Measurements from ENCODE around the gene POU6F1. TPM values are rescaled to one million over a fixed set of nuclear protein-coding genes. Genes with fewer than 3 reads are reported as not detected.
"Not testable (repeated sequence)": the region's sequence is repeated elsewhere in the genome, so short reads cannot be mapped to it uniquely, and the experiment has no call there.

The POU6F1 gene
- total RNA-seq, 3 donors from 2014 or later (not counting 1 experiment from before 2014, with no cell fraction given): 5.7 to 6.6 (median 6.0) TPM

DNA sequence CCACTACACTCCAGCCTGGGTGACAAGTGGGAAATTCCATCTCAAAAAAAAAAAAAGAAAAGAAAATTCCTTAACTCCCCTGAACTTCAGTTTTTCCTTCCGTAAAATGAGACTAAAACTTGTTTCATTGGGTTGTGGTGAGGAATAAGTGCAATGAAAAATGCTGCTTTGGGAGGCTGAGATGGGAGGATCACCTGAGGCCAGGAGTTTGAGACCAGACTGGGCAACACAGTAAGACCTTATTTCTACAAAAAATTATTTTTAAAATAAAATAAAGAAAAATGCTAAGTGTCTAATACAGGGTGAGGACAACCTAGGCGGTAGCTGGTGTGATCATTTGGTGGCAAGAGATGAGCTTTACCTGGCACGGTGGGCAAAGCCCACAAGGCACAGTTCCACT lies 45.5 kb upstream of the POU6F1 start:
- H3K27me3 ChIP-seq (ENCODE audit: control insufficient read depth, insufficient read depth, low read length): no peaks in the 10 kb centered on the region
- Mint-ChIP-seq H3K27me3 (ENCODE audit: low read depth in 2 of 2) (no peaks in the 10 kb centered on the region), H3K36me3 (no peaks in the 10 kb centered on the region), H3K4me3 (no peak overlapping the region), H3K9me3 (peaks cover 0 to 3% of the 10 kb centered on the region in 2 donors), H3K4me1 (peaks cover 19 to 30% of the 10 kb centered on the region in 2 donors), H3K27ac (no peak overlapping the region)
- H3K9me3 ChIP-seq (ENCODE audit: control insufficient read depth, insufficient read depth, low read length): no peaks in the 10 kb centered on the region
- TF ChIP-seq, protein P1, sequence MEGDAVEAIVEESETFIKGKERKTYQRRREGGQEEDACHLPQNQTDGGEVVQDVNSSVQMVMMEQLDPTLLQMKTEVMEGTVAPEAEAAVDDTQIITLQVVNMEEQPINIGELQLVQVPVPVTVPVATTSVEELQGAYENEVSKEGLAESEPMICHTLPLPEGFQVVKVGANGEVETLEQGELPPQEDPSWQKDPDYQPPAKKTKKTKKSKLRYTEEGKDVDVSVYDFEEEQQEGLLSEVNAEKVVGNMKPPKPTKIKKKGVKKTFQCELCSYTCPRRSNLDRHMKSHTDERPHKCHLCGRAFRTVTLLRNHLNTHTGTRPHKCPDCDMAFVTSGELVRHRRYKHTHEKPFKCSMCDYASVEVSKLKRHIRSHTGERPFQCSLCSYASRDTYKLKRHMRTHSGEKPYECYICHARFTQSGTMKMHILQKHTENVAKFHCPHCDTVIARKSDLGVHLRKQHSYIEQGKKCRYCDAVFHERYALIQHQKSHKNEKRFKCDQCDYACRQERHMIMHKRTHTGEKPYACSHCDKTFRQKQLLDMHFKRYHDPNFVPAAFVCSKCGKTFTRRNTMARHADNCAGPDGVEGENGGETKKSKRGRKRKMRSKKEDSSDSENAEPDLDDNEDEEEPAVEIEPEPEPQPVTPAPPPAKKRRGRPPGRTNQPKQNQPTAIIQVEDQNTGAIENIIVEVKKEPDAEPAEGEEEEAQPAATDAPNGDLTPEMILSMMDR (IDR thresholded peaks at IDR 0.05): no peak
- H3K36me3 ChIP-seq (ENCODE audit: control insufficient read depth, insufficient read depth, low read length): no peaks in the 10 kb centered on the region
- ATAC-seq: no peak
- WGBS (ENCODE audit: insufficient coverage): 89% methylated on average over 3 of the region's 3 CpGs
- H3K4me1 ChIP-seq (ENCODE audit: control insufficient read depth, insufficient read depth, low read length): peaks cover 12% of the 10 kb centered on the region
- H3K27ac ChIP-seq (ENCODE audit: low read length): no peak overlapping the region
- no peak for DNase-seq
- intact Hi-C loops (cut with micrococcal nuclease): no loop called here
- no peak overlapping the region for H3K4me3 ChIP-seq (ENCODE audit: low read length)

DNA sequence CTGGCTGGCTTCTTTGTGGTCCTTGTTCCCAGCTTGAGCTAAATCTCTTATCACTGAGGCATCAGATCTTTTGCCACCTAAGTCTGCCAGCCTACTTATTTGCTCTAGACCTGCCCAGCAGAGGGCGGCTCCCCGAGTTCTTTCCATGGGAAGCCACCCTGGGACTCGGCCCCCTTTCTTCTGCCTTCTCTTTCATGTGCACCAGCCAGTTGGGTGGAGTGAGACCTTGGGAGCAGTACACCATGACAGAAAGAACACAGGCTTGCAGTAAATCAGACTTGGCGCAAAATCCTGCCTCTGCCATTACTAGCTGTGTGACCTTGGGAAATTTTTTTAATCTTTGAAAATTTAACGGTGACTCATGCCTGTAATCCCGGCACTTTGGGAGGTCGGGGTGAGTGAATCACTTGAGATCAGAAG lies 44.9 kb upstream of the POU6F1 start:
- Mint-ChIP-seq H3K4me1 (peaks cover 14 to 27% of the 10 kb centered on the region in 2 donors), H3K9me3 (peaks cover 0 to 3% of the 10 kb centered on the region in 2 donors), H3K27ac (no peak overlapping the region), H3K4me3 (no peak overlapping the region), H3K27me3 (ENCODE audit: low read depth in 2 of 2) (no peaks in the 10 kb centered on the region), H3K36me3 (no peaks in the 10 kb centered on the region)
- Histone ChIP-seq H3K9me3 (ENCODE audit: control insufficient read depth, insufficient read depth, low read length) (no peaks in the 10 kb centered on the region), H3K4me3 (ENCODE audit: low read length) (no peak overlapping the region), H3K27me3 (ENCODE audit: control insufficient read depth, insufficient read depth, low read length) (no peaks in the 10 kb centered on the region), H3K27ac (ENCODE audit: low read length) (no peak overlapping the region), H3K4me1 (ENCODE audit: control insufficient read depth, insufficient read depth, low read length) (peaks cover 12% of the 10 kb centered on the region), H3K36me3 (ENCODE audit: control insufficient read depth, insufficient read depth, low read length) (no peaks in the 10 kb centered on the region)
- whole genome bisulfite sequencing (ENCODE audit: insufficient coverage): 69% methylated on average over 7 of the region's 7 CpGs
- TF ChIP-seq, protein P1 (IDR thresholded peaks at IDR 0.05): no peak
- ATAC-seq: no peak
- intact Hi-C loops (cut with micrococcal nuclease): no loop called here
- peak in 1 of 2 donors; percentile 61 for DNase-seq

DNA sequence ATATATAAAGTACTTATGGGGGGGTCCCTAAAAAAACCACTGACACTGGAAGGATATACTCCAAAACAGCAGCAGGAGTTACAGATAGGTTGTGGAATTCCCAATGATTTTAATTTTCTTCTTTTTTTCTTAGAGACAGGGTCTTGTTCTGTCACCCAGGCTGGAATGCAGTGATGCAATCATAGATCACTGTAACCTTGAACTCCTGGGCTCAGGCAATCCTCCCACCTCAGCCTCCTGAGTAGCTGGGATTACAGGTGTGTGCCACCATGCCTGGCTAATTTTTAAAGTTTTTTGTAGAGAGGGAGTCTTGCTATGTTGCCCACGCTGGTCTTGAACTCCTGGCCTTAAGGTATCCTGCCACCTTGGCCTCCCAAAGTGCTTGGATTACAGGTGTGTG lies 41.7 kb upstream of the POU6F1 start:
- H3K4me3 ChIP-seq (ENCODE audit: low read length); H3K27me3 ChIP-seq (ENCODE audit: control insufficient read depth, insufficient read depth, low read length); ATAC-seq; DNase-seq; H3K27ac Mint-ChIP-seq; H3K27me3 Mint-ChIP-seq (ENCODE audit: low read depth in 2 of 2); H3K4me3 Mint-ChIP-seq; H3K36me3 ChIP-seq (ENCODE audit: control insufficient read depth, insufficient read depth, low read length); H3K4me1 ChIP-seq (ENCODE audit: control insufficient read depth, insufficient read depth, low read length); H3K36me3 Mint-ChIP-seq; H3K9me3 Mint-ChIP-seq; H3K27ac ChIP-seq (ENCODE audit: low read length); H3K9me3 ChIP-seq (ENCODE audit: control insufficient read depth, insufficient read depth, low read length); intact Hi-C loops (cut with micrococcal nuclease): not testable (repeated sequence)
- peaks cover 2 to 14% of the 10 kb centered on the region in 2 donors for H3K4me1 Mint-ChIP-seq
- 100% methylated on average over 1 of the region's 1 CpG for WGBS (ENCODE audit: insufficient coverage)

DNA sequence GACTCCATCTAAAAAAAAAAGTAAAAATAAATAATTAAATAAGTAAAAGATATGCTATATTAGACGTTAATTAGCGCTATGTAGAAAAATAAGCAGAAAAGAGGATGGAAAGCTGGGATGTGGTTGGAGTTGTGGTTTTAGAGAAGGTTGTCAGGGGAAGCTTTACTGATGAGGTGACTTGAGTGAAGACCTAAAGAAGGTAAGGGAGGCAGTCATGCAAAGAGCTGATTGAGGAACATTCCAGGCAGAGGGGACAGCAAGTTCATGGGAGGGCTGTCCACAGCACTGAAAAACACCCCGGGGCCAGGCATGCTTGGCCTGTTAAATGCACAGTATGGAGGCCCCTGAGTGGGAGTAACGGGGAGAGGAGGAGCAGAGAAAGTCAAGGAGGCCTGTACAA lies 36.7 kb upstream of the POU6F1 start:
- Mint-ChIP-seq H3K4me1 (peaks cover 4 to 5% of the 10 kb centered on the region in 2 donors), H3K4me3 (no peak overlapping the region), H3K27ac (peak overlapping the region in 1 of 2 donors; percentile 14), H3K9me3 (no peaks in the 10 kb centered on the region), H3K27me3 (ENCODE audit: low read depth in 2 of 2) (no peaks in the 10 kb centered on the region), H3K36me3 (no peaks in the 10 kb centered on the region)
- WGBS (ENCODE audit: insufficient coverage): 75% methylated on average over 4 of the region's 4 CpGs
- Histone ChIP-seq H3K27ac (ENCODE audit: low read length) (no peak overlapping the region), H3K4me1 (ENCODE audit: control insufficient read depth, insufficient read depth, low read length) (no peaks in the 10 kb centered on the region), H3K4me3 (ENCODE audit: low read length) (no peak overlapping the region), H3K27me3 (ENCODE audit: control insufficient read depth, insufficient read depth, low read length) (no peaks in the 10 kb centered on the region), H3K36me3 (ENCODE audit: control insufficient read depth, insufficient read depth, low read length) (no peaks in the 10 kb centered on the region), H3K9me3 (ENCODE audit: control insufficient read depth, insufficient read depth, low read length) (no peaks in the 10 kb centered on the region)
- ATAC-seq: no peak
- intact Hi-C loops (cut with micrococcal nuclease): no loop called here
- TF ChIP-seq, protein P1 (IDR thresholded peaks at IDR 0.05): no peak
- no peak for DNase-seq
